ENCODE results near the gene SAMD4B.
A peak's percentile ranks its signal among the peaks of the same experiment; 100 is the strongest.

SAMD4B gene

GRCh38 chr19:39397360-39398296 is 55.4 kb downstream of the SAMD4B start:
- DNase-seq: peak; percentile 89

DNA sequence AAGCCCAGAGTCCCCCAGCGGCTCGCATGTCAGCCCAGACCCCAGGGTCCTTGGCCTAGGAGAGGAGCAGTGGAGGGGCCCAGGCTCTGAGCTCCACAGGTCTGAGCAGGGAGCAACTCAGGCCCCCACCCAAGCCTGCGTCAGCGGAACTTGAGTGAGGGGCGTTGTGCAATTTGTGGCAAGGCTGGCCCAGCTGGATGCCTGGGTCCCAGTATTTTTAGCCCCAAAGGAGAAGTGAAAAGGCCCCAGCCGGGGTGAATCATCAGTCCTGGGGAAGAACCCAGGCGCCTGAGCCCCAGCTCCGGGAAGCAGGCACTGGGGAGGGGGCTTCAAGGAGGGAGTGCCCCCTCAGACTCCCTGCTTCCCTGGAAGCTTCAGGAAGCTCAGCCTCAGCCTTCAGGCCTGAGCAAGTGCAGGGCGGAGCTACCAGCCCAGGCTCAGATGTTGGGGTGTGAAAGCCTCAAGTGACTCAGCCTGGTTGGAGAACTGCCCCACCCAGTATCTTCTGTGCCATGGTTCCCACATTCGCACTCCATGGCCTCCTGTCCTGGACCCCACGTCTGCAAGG is 56.2 kb downstream of the SAMD4B start:
- DNase-seq: no peak

GRCh38 chr19:39399668-39400050 is 57.4 kb downstream of the SAMD4B start:
- no peak for DNase-seq

DNA sequence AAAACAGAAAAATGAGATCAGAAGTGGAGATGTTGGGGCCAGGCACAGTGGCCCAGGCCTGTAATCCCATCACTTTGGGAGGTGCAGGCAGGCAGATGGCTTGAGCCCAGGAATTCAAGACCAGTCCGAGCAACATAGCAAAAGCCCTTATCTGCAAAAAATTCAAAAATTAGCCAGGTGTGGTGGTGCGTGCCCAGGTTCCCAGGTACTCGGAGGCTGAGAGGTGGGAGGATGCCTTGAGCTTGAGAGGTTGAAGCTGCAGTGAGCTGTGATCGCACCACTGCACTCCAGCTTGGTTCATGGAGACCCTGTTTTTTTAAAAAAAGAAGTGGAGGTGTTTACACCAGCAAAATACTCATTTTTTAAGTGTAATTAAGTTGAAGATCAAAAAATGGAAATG is 57.8 kb downstream of the SAMD4B start:
- DNase-seq: no peak

GRCh38 chr19:39401070-39401548 is 58.9 kb downstream of the SAMD4B start:
- no peak for DNase-seq

GRCh38 chr19:39401549-39402345 is 59.5 kb downstream of the SAMD4B start:
- no peak for DNase-seq

GRCh38 chr19:39402346-39403300 is 60.4 kb downstream of the SAMD4B start:
- peak; percentile 82 for DNase-seq

DNA sequence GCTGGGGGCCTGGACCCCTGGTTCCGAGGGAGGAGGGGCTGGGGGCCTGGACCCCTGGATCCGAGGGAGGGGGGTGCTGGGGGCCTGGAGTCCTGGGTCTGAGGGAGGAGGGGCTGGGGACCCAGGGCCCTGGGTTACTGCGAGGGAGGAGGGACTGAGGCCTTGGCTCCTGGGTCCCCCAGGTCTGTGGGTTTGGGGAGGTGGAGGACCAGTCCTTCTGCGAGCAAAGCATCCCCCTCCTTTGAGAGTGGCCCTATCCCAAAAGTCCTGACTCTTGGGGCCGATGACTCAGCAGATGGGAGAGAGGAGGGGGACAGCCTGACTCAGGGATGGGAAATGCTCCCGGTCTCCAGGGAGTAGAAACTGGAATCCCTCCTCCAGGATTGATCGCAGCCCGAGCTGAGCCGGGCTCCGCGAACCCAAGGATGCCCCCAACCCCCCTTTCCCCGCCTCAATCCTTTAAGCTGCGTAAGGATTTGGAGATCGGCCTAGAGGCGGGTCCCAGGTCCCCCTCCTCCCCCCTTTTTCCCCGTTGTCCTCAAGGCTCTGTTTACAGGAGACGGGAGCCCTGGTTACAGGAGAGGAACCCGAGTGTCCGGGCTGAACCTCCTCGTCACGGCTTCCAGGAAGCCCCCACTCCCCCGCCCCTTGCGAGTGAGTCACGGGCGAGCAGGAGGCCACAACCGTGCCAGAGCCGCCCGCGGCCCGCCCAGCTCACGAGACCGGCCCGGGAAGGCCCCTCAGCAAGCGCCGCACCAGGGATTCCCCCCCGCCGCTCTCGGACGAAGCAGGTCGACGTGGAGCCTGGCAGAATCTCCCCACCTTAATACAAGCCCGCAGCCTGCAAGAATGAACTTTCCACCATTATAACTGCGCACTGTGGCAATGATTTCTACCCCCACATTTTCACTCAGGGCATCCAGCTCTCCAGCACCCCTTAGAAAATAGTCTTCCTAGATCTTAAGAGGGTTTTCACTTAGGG is 61.4 kb downstream of the SAMD4B start:
- DNase-seq: peak; percentile 99

GRCh38 chr19:39405261-39405957 is 63.2 kb downstream of the SAMD4B start:
- no peak for DNase-seq

DNA sequence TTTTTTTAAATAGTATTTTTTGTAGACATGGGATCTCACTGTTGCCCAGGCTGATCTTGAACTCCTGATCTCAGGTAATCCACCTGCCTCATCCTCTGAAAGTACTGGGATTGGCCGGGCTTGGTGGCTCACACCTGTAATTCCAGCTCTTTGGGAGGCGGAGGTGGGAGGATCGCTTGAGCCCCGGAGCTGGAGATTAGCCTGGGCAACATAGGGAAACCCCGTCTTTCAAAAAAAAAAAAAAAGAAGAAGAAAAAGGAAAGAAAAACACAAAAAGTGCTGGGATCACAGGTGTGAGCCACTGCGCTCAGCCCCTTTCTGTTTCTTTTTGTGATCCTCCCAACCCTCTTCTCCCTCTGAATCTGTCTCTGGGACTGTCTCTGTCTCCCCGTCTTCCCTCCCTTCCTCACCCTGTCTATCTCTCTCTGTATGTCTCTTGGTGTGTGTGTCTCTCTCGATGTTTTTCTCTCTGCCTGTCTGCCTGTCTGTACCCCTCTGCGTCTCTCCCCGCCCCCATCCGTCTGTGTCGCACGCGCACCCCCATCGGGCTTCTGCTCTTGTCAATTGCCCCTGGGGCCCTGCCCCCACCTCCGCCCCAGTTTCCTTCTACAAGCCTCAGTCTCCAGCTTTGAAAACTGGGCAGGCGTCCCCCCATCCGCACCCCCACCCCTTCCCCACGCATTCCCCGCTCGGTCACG is 63.9 kb downstream of the SAMD4B start:
- DNase-seq: peak; percentile 66

DNA sequence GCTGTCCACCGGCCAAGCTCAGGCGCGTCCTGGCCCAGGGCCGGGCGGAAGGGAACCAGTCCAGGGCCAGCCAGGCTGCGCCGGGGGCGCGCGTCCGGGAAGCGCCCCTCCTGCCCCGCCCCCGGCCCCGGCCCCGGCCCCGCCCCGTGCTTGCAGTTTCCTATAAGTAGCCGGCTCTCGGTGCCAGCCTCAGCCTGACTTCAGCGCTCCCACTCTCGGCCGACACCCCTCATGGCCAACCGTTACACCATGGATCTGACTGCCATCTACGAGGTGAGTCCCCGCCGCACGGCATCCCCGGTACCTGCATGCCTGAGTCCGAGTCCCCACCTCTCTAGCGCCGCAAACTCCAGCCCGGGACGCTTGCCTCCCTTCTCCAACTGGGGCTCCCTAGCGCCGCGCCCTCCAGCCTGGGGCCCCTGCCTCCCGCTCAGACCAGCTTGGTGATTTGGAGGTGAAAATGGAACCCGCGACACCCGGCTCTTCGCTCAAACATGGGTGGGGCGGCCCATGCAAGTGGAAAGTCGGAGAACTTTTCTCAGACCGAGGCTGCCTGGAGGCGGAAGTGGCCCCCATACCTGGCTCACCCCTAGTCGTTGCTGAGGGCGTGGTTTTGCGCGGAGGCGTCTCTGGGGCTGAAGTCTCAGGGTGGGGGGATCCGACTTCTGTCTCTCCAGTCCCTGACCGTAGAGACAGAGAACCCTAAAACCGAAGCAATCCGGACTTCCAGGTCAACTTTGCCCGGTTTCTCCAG is 64.6 kb downstream of the SAMD4B start, which contains the start of gene ZFP36:
ZFP36 (plus strand) TSS at position 192 of the 754 bp plus-strand sequence; CDS start at position 250, 58 bp downstream.
- DNase-seq: peak; percentile 77

GRCh38 chr19:39407410-39407659 is 65.1 kb downstream of the SAMD4B start:
- no peak for DNase-seq

DNA sequence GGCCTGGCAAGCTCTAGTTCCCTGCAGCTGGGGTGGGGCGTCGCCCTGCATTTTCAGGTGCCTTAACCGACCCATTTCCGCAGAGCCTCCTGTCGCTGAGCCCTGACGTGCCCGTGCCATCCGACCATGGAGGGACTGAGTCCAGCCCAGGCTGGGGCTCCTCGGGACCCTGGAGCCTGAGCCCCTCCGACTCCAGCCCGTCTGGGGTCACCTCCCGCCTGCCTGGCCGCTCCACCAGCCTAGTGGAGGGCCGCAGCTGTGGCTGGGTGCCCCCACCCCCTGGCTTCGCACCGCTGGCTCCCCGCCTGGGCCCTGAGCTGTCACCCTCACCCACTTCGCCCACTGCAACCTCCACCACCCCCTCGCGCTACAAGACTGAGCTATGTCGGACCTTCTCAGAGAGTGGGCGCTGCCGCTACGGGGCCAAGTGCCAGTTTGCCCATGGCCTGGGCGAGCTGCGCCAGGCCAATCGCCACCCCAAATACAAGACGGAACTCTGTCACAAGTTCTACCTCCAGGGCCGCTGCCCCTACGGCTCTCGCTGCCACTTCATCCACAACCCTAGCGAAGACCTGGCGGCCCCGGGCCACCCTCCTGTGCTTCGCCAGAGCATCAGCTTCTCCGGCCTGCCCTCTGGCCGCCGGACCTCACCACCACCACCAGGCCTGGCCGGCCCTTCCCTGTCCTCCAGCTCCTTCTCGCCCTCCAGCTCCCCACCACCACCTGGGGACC is 65.6 kb downstream of the SAMD4B start:
- no peak for DNase-seq

DNA sequence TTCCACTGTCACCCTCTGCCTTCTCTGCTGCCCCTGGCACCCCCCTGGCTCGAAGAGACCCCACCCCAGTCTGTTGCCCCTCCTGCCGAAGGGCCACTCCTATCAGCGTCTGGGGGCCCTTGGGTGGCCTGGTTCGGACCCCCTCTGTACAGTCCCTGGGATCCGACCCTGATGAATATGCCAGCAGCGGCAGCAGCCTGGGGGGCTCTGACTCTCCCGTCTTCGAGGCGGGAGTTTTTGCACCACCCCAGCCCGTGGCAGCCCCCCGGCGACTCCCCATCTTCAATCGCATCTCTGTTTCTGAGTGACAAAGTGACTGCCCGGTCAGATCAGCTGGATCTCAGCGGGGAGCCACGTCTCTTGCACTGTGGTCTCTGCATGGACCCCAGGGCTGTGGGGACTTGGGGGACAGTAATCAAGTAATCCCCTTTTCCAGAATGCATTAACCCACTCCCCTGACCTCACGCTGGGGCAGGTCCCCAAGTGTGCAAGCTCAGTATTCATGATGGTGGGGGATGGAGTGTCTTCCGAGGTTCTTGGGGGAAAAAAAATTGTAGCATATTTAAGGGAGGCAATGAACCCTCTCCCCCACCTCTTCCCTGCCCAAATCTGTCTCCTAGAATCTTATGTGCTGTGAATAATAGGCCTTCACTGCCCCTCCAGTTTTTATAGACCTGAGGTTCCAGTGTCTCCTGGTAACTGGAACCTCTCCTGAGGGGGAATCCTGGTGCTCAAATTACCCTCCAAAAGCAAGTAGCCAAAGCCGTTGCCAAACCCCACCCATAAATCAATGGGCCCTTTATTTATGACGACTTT is 66.4 kb downstream of the SAMD4B start:
- DNase-seq: no peak

GRCh38 chr19:39409208-39410016 is 67.2 kb downstream of the SAMD4B start:
- DNase-seq: peak; percentile 70
